Activated T-cell treated with anti-CD3 and anti-CD28 coated beads, Interleukin-2, amount 50 U/mL, for 72 hours (primary cell): ENCODE data around the gene PRAC2. TPM values are rescaled to one million over a fixed set of nuclear protein-coding genes. Genes with fewer than 3 reads are reported as not detected.

Experiments
- ATAC-seq, 2 donors: fragments of 150-1000 bp; cut with Tn5 transposase; replicated peaks in 1 of 2; 2 replicates each; pipeline ENCODE4 v1.10.0; 2021; ENCODE audit warnings: moderate library complexity in 2 of 2, mild to moderate bottlenecking in 1 of 2
- DNase-seq, 2 donors: peaks; one replicate each; pipeline ENCODE4 v3.0.0; 2021 to 2022; ENCODE audit warnings: mixed read lengths in 1 of 2
- H3K27ac Mint-ChIP-seq: one replicate; pipeline ENCODE4 v1.8.0; 2022; ENCODE audit warnings: mild to moderate bottlenecking, moderate library complexity, mixed read lengths
- H3K27me3 Mint-ChIP-seq: one replicate; pipeline ENCODE4 v1.8.0; 2022; ENCODE audit warnings: low read depth, mixed read lengths
- H3K36me3 Mint-ChIP-seq, 2 donors: one replicate each; pipeline ENCODE4 v1.8.0; 2022; ENCODE audit warnings: mixed read lengths in 2 of 2, mild to moderate bottlenecking in 1 of 2; ENCODE audit not compliant: insufficient read depth in 2 of 2
- H3K4me1 Mint-ChIP-seq: one replicate; pipeline ENCODE4 v1.8.0; 2022; ENCODE audit warnings: low read depth, mixed read lengths
- H3K4me3 Mint-ChIP-seq, 2 donors: one replicate each; pipeline ENCODE4 v1.8.0; 2022; ENCODE audit warnings: mild to moderate bottlenecking in 2 of 2, mixed read lengths in 2 of 2, moderate library complexity in 2 of 2
- H3K9me3 Mint-ChIP-seq, 2 donors: one replicate each; pipeline ENCODE4 v1.8.0; 2022; ENCODE audit warnings: mixed read lengths in 2 of 2
- total RNA-seq, 2 donors: library from RNA; stranded (reverse); gene quantifications; one replicate each; pipeline ENCODE4 v1.2.3, GENCODE V29; 2022

PRAC2 gene
- total RNA-seq, 2 donors from 2014 or later = not detected

DNA sequence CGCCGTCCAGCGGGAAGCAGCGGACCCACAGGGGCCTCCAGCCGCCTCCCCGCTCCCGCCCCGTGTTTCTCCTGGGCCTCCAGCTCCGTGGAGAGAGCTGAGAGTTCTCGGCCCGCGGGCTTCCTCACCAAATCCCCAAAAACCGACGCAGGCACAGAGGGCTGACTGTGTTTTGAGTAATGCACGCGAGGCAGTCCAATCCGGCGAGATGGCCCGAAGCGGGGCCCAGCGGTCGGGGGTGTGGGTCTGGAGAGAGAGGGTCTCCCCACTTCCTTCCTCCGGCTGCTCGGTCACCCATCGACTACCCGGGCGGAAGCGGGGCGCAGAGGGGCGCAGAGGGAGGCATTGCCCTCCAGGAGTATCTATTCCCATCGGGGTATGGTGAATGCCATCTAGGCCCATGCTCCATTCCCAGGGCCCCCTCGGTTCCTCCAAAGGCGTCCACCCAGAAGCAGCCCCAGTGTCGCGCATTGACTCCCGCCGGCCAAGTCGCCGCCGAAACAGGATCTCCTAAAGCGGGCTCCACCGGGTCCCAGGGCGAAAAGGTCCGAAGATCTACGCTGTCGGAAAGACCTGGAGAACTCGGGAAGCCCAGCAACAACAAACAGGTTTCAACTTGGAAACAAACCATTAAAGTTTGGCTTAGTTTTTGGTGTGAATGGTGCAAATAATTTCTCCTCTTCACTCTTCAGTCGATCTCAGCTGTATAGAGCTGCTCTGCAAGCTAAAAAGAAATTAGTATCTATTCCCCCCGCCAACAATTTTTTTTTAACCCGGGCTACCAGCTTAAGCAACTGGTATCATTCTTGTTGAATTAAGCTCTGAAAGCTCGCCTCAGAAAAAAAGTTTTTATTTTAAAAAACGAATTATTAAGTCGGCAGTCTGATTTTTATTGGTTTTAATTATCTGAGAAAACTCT, 24.7 kb downstream of the PRAC2 start:
- ATAC-seq (no peak), DNase-seq (no peak)
- Mint-ChIP-seq H3K4me1 (no peaks in the 10 kb centered on the region), H3K27ac (no peak overlapping the region), H3K4me3 (peak overlapping the region in 1 of 2 donors; percentile 6), H3K27me3 (peaks cover 95% of the 10 kb centered on the region), H3K9me3 (no peaks in the 10 kb centered on the region), H3K36me3 (peaks cover 2 to 3% of the 10 kb centered on the region in 2 donors)

DNA sequence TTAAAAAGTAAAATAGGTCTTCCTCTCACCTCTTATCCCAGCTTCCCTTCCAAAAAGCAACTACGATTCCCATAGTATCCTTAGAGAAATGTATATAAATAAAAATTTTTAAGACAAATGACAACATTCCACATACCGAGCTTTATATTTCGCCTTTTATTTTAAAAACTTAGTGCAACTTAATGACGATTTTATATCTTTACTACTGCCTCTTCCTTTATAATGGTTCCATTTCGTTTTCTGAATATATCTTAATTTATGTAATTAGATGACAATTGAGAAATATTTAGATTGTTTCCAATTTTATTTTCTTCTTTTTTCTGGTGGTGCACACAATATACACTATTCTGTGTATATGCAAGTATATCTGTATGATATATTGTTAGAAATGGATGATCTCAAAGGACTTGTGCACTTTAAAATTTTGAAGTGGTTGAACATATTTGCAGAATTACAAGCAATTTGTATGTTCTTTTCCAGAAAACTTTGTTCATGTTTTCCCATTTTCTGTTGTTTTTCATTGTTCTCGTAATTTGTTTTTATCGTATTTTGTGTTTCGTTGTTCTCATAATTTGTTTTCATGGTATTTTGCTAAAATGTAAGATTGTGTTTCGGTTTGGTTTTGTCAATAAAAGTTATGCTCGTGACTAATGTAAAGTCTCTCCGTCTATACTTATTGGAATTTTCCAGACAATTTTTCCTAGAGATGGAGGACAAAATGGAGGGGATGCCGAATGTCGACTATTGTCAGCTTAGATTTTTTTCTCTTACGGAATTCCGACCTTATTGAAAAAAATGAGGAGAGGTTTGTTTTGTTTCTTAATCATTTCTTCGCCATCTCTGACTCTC, 26.0 kb downstream of the PRAC2 start:
- Mint-ChIP-seq H3K9me3 (no peaks in the 10 kb centered on the region), H3K27me3 (peaks cover 95% of the 10 kb centered on the region), H3K4me3 (no peak overlapping the region), H3K27ac (peak overlapping the region; percentile 79), H3K36me3 (peaks cover 2 to 3% of the 10 kb centered on the region in 2 donors), H3K4me1 (peaks cover 12% of the 10 kb centered on the region)
- DNase-seq (no peak), ATAC-seq (no peak)

GRCh38 chr17:48749621-48750553, 26.9 kb downstream of the PRAC2 start:
- DNase-seq (no peak), ATAC-seq (no peak)
- Mint-ChIP-seq H3K4me1 (peaks cover 15% of the 10 kb centered on the region), H3K9me3 (no peaks in the 10 kb centered on the region), H3K36me3 (peaks cover 2 to 3% of the 10 kb centered on the region in 2 donors), H3K4me3 (no peak overlapping the region), H3K27ac (peak overlapping the region; percentile 79), H3K27me3 (peaks cover 94% of the 10 kb centered on the region)

DNA sequence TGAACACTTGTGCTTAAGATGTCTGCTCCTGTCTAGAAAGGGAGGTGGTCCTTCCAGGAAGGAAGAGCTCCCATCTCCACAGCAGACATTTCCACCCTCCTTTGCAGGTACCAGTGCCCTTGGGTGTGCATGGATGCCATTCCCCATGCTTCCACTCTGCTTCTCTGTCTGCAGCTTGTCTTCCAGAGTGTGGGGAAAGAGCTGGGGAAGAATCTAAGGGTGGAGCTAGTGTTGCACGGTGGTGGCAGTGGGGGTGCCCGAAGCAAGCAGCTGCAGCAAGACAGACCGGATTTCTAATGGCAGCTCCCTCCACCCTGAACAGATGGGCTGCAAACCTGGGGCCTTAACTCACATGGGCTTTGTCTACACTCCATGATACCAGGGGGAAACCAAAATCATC, 28.2 kb downstream of the PRAC2 start:
- H3K27ac Mint-ChIP-seq = no peak overlapping the region
- no peak for ATAC-seq
- H3K9me3 Mint-ChIP-seq = no peaks in the 10 kb centered on the region

DNA sequence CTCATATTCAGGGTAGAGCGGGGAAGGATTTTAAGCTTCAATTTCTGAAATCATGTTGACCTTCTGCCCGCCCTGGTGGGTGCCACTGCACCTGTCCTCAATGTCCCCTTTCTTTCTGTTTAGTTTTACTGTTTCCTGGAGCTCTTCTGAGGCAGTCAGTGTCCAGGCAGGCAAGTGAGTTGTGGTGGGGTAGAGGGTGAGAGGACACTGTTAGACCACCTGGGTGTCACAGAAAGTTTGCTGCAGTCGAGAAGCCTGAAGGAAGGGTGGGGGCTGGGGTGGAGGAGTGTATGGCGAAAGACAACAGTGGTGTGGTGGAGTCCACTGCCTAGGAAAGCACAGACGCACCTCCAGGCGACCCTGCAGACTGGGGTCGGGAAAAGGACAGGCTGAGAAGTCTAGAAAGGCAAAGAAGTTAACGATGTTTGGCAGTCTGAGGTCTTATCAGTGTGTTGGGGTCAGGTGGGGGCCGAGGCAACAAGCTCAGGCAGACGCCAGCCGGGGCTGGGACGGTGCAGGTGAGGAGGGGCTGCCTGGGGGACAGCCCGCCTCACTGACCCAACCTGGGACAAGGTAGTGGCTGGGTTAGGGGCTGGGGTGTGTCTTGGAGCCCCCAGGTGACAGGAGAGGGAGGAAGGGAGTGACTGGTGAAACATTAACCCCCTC, 28.9 kb downstream of the PRAC2 start:
- Mint-ChIP-seq H3K9me3 (no peaks in the 10 kb centered on the region), H3K4me1 (peaks cover 15% of the 10 kb centered on the region), H3K27ac (no peak overlapping the region), H3K27me3 (peaks cover 94% of the 10 kb centered on the region), H3K36me3 (peaks cover 2 to 3% of the 10 kb centered on the region in 2 donors), H3K4me3 (no peak overlapping the region)
- ATAC-seq = no peak
- DNase-seq = no peak

More for the DNA sequence above, 28.2 kb downstream of the PRAC2 start:
- no peak for DNase-seq
- Mint-ChIP-seq H3K4me3 (no peak overlapping the region), H3K4me1 (peaks cover 15% of the 10 kb centered on the region), H3K27me3 (peaks cover 94% of the 10 kb centered on the region), H3K36me3 (peaks cover 2 to 3% of the 10 kb centered on the region in 2 donors)

DNA sequence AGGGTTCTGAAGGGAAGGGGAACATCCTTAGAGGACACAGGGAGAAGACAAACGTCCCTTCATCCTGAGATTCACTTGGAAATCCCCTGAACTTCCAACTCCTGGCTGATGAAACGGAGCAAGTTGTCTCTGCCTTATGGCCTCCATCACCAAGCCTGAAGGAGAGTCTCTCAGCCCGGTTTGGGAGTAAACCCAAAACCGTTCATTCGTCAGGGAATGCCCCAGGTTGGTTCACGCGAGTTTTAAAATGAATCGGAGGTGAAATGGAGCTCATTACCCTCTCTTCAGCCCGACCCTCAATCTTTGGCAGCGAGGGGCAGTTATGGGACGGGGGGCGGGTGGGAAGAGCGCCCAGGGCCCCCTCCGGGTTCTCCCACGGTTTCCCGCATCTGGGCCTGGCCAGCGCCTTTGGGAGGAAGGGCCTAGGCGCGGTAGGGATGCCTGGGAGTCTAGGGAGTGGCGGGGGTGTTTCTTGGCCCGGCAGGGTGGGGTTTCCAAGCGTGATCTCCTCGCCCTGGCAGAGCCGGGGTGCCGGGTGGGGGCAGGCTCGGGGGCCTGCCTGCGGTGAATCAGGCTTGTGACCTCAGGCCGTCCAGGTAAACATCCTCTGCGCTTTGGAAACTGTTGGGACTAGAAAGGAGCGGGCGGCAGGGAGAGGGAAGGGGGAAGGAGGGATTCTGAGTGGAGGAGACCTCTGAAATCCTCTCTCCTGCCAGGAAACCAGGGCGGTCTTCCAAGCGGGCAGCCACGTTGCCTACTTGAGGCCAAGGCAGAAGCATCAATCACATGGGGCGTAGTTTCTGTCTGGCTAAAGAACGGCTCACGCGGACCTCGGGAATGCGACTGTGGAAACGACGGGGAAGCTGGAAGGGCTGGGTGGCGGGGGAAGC, 29.7 kb downstream of the PRAC2 start:
- Mint-ChIP-seq H3K36me3 (peaks cover 2 to 3% of the 10 kb centered on the region in 2 donors), H3K4me3 (peak overlapping the region in 1 of 2 donors; percentile 12), H3K27ac (no peak overlapping the region), H3K4me1 (peaks cover 15% of the 10 kb centered on the region), H3K9me3 (no peaks in the 10 kb centered on the region), H3K27me3 (peaks cover 92% of the 10 kb centered on the region)
- ATAC-seq (no peak), DNase-seq (no peak)

GRCh38 chr17:48753794-48754499, 31.0 kb downstream of the PRAC2 start:
- H3K9me3 Mint-ChIP-seq = no peaks in the 10 kb centered on the region
- no peak overlapping the region for H3K4me3 Mint-ChIP-seq
- no peak for DNase-seq
- peaks cover 2 to 3% of the 10 kb centered on the region in 2 donors for H3K36me3 Mint-ChIP-seq
- ATAC-seq = no peak
- peaks cover 88% of the 10 kb centered on the region for H3K27me3 Mint-ChIP-seq
- no peak overlapping the region for H3K27ac Mint-ChIP-seq
- H3K4me1 Mint-ChIP-seq = peaks cover 15% of the 10 kb centered on the region

DNA sequence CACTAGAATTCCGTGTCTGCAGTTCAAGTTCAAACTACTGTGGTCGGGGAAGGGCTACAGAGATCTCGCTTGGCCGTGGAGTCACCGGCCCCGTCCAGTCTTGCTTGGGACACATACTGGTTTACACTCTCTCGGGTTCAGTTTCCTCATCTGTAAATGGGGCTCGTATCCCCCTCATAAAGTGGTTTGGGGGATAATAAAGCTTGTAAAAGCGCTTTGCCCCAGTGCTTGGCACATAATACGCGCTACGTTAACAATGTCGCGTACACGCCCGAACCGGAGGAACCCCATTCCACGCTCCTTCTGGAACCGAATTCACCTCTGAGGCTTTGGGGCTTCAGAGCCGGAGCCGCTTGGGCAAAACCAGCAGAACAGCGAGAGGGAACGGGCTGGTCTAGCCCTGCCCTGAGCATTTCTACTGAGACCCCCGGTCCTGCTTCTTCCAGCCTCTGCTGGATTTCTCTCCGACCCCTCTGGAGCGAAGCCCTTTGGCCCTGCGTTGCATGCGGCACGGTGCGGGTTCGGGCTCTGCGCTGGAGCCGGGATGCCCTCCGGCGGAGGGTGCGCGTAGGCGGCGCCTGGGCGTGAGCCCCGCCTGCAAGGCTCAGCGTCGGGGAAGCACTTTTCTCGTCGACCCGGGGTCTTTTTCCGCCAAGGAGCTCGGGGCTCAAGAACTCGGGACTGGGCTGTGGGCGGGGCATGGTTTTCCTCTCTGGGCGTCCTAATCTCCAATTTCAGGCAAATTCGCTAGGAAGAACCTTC, 31.7 kb downstream of the PRAC2 start:
- H3K27me3 Mint-ChIP-seq = peaks cover 88% of the 10 kb centered on the region
- H3K4me3 Mint-ChIP-seq = peak overlapping the region in 1 of 2 donors; percentile 27
- H3K4me1 Mint-ChIP-seq = peaks cover 15% of the 10 kb centered on the region
- ATAC-seq (no peak), DNase-seq (no peak)
- no peaks in the 10 kb centered on the region for H3K36me3 Mint-ChIP-seq
- H3K9me3 Mint-ChIP-seq = no peaks in the 10 kb centered on the region
- H3K27ac Mint-ChIP-seq = no peak overlapping the region

DNA sequence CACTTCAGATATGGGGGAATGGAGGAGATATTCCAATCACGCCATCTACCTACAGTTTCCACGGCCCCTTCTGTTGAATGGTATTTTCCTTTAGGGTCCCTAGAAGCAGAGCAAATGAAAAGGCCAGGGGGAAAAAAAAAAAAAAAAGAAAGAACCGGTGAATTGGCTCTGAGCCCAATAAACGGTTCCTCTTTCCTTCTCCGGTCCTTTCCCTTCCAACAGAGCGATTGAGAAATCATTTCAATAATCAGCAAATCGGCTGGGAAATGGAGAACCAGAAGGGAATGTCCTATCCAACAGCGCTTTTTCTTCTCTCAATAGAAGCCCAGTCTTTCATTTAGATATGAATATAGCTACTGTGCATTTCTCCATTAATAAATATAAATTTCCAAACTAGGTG, 32.4 kb downstream of the PRAC2 start:
- DNase-seq (no peak), ATAC-seq (no peak)
- H3K27ac Mint-ChIP-seq = no peak overlapping the region
- H3K27me3 Mint-ChIP-seq = peaks cover 85% of the 10 kb centered on the region
- H3K4me1 Mint-ChIP-seq = peaks cover 15% of the 10 kb centered on the region
- H3K36me3 Mint-ChIP-seq = no peaks in the 10 kb centered on the region
- H3K4me3 Mint-ChIP-seq = no peak overlapping the region
- no peaks in the 10 kb centered on the region for H3K9me3 Mint-ChIP-seq

- Mint-ChIP-seq H3K36me3 (no peaks in the 10 kb centered on the region), H3K27me3 (peaks cover 84% of the 10 kb centered on the region), H3K4me1 (peaks cover 15% of the 10 kb centered on the region), H3K4me3 (no peak overlapping the region), H3K9me3 (no peaks in the 10 kb centered on the region), H3K27ac (no peak overlapping the region)
- DNase-seq = no peak
- no peak for ATAC-seq
Observed at GRCh38 chr17:48756830-48757251, 33.9 kb downstream of the PRAC2 start.
